IPS-11a (cell line): ENCODE measurements around the gene CLDN15.

Experiments
- H3K4me3 ChIP-seq: one replicate; pipeline ENCODE4 v1.5.1; 2013; ENCODE audit warnings: low read depth, low read length, control low read depth

Gene CLDN15

DNA sequence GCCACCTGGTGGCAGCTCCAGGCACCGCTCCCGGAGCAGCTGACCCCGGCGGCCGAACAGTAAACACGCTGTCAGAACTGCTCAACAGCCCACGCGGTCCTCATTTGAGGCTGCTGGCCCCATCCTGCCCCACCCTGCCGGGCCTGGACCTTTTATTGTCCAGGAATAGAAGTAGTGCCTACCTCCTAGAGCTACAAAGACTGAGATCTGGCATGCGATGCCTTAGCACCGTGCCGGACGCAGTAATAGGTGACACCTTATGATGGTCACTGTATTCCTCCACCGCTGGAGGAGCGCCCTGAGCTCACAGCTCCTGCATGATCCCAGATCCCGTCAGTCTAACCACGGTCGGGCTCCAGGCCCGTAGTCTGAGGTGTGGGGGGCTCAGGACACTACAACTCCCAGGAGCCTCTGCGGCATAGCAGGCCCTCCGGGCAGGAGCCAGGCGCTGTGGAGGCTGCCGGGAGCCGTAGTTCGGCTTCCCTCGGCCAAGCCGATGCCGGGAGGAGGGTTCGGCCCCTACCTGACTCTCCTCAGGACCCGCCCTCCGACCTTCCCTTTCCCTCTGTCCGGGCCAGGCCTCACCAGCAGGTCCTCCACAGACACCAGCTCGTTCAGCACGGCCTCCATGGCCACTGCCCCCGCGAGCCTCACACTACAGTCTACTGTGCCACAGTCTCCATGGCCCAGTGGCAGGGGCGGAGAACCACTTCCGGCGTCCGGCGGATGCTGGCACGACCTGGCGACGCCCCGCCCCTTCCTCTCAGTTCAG lies 7.0 kb upstream of the CLDN15 start, which contains the start of gene FIS1:
Gene FIS1 (minus strand): TSS at position 707 of the 772 bp plus-strand sequence. CDS start 77 bp downstream, at position 630.
- peak within 1 kb of the TSS; percentile 87 for H3K4me3 ChIP-seq

DNA sequence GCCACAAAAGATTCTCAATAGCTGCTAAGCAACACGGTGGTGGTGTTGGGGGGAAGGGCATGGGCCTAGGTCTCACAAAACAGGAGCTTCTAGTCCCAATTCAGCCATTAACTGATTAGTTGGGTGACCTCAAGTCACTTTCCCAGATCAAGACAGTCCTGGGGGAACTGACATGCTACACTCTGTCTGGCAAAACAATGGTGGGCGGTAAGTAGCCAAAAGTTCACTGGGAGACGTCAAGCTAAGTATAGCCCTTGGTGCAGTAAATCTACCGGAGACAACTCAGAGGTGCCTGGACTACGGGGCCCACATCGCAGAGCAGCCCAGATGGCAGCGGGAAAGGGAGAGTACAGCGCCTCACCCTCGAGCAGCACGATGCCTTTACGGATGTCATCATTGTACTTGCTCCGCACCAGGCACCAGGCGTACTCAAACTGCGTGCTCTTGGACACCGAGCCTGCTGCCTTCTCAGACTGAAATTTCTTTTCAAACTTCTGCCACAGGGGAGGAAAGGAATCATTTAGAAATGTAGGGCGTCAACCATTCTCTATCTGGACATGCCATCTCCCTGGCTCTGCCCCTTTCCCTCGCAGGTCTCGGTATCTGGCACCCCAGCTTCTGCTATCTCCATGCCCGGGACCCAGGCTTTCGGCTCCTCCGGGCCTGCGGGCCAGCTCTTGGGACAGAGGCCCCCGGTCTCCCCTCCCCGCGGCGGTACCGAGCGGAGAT lies 6.2 kb upstream of the CLDN15 start:
- H3K4me3 ChIP-seq = peak overlapping the region; percentile 87

GRCh38 chr7:101241443-101242349 lies 4.1 kb upstream of the CLDN15 start:
- H3K4me3 ChIP-seq = no peak overlapping the region

GRCh38 chr7:101241015-101241363 lies 3.4 kb upstream of the CLDN15 start:
- H3K4me3 ChIP-seq = no peak overlapping the region

GRCh38 chr7:101240226-101241014 lies 2.8 kb upstream of the CLDN15 start:
- H3K4me3 ChIP-seq = no peak overlapping the region

DNA sequence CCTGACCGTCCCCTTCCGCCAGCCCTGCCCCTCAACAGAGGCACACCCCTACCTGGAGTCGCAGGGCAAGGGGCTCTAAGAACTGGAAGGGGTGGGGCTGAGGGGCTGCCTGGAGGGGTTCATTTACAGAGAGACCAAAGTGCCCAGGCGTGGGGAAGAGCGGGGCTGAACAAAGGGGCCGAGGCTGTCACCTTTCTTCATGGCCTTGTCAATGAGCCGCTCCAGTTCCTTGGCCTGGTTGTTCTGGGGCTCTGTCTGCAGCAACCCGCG lies 2.3 kb upstream of the CLDN15 start:
- H3K4me3 ChIP-seq = no peak overlapping the region

DNA sequence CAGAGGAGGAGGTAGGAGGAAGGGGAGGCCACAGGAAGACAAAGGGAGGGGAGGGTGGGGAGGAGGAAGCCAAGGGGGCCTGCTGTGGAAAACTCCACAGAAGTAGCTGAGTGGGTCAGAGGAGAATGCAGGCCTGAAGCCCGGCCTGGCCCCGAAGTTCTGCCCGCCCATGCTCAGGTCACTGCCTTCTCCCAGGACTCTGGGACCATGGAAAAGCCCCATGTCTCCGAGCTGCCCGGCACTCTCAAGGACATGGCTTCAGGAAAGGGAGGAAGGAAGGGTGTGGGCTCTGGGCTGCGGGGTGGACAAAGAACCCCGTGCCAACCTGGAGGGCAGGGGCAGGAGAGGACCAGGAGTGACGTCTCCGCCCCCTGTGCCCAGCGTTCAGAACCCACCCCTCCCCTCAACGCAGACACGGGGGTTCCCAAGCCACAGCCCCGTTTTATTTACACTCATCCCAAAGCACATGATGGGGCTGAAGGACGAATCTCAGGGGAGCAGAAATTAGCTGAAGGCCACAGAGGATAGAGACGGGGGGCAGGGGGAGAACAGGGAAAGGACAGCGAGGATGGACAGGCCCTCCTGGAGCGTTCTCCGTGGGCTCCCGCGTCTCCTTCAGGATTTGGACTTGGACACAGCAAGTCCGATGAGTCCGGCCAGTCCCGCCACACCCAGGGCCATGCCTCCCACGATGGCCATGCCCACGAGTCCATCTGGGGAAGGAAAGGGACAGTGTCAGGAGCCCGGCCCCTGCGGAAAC lies 1.8 kb upstream of the CLDN15 start:
- H3K4me3 ChIP-seq = no peak overlapping the region

GRCh38 chr7:101238226-101239182 lies 902 bp upstream of the CLDN15 start:
- no peak overlapping the region for H3K4me3 ChIP-seq

DNA sequence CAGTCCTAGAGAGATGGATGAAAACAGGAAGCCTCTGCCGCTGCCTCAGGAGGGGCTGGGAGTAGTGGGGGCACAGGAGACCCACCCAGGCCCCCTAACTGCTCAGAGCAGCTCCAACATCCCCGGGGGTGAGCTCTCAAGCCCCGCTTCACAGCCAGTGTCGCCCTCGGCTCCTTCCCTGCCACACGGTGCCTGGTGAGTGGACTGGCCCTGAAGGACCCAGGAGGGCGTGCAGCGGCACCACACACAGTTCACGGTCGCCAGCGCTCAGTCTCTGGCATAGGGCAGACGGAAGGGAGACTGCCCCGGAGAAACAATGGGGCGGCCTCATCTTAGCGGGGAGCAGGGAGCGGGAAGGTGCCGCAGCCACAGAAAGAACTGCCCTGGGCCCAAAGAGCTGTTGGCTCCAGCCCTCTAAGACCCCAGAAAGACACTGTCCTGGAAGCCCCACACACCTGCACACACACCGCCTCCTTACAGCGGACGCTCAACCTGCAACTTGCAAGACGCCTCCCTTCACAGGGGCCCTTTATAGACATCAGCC lies 1.2 kb downstream of the CLDN15 start:
- no peak overlapping the region for H3K4me3 ChIP-seq

DNA sequence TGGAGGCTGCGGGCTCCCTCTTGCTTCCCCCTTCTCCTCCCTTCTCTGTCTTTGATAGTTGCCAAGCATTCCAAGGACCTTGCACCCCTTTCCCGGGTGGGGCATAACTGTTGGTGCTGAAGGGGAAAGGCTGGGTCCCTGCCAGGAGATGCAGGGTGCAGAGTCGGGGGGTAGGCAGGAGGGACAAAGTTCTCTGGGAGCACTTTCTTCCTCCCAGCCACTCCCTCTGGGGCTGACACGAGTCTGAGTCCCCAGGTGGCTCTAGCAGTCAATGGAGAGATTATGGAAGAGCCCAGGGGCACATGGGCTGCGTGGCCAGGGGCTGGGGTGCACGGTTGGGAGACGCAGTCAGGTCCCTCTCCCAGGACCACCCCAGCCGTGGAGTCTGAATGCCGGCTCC lies 2.1 kb downstream of the CLDN15 start:
- H3K4me3 ChIP-seq = no peak overlapping the region

DNA sequence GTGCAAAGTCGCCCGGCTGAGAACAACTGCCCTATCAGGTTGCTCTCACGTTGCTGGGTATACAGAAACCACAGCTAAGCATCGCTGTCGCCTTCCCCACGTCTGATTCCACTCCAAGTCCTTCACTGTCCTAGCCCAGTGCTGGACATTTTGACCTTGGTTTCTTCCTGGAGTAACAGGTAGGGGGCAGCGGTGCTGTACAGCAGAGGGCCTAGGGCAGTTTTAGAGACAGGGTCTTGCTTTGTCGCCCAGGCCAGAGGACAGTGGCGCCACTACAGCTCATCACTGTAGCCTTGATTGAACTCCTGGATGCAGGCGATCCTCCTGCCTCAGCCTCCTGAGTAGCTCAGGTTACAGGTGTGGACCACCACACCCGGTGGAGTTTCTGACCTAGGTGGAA lies 2.6 kb downstream of the CLDN15 start:
- H3K4me3 ChIP-seq = no peak overlapping the region

- H3K4me3 ChIP-seq = no peak overlapping the region
These were observed 3.0 kb downstream of the CLDN15 start for GRCh38 chr7:101234636-101235035.

GRCh38 chr7:101233907-101234547 lies 3.6 kb downstream of the CLDN15 start:
- no peak overlapping the region for H3K4me3 ChIP-seq

GRCh38 chr7:101232141-101232850 lies 5.3 kb downstream of the CLDN15 start:
- H3K4me3 ChIP-seq = peak overlapping the region; percentile 39

DNA sequence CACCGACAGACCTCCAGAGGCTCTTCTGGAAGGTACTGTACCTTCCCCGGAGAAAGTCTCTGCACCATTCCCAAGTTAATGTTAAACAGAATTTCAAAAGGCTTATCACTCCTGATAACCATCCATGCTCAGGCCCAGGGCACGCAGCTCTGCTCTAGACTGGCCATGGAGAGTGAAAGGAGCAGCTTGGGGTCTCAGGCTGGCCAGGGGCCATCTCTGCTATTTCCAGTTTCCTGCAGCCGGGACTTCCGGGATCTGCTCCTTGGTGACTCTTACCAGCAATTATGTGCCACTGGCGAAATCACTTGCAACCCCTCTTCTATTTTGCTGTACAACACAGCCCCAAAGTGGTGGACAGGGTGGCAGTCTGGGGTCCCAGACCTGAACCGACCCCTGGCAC lies 6.0 kb downstream of the CLDN15 start:
- no peak overlapping the region for H3K4me3 ChIP-seq

DNA sequence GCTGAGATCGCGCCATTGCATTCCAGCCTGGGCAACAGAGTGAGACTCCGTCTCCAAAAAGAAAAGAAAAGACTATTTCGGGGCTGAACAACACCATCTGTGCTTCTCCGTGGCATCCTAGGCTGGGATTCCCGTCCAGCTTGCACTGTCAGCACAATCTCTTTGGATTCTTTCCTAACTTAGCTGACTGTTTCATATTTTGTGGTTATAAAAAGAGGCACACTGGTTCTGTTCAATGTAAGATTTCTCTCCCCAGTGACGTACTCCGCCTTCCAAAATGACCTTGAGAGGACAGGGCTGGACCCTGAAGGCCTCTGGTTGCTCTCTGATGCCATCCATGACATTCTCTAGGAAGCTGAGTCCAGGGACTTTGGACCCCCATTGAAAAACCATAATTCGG lies 10.9 kb downstream of the CLDN15 start:
- no peak overlapping the region for H3K4me3 ChIP-seq

DNA sequence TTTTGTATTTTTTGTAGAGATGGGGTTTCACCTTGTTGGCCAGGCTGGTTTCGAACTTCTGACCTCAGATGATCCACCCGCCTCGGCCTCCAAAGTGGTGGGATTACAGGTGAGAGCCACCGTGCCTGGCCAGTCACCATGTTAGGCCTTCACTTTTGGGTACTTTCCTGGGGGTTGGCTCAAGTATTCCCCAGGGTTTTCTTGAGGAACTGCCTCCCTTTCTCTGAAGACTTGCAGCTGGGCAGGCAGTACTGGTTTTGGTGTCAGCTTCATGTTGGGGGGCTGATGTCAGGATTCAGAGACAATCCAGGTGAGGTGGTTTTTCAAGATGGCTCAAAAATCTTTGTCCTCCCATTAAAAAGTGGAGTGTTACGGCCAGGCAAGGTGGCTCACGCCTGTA lies 12.0 kb downstream of the CLDN15 start:
- no peak overlapping the region for H3K4me3 ChIP-seq

- H3K4me3 ChIP-seq = no peak overlapping the region
These were observed 14.1 kb downstream of the CLDN15 start for GRCh38 chr7:101223528-101223927.
